ENCODE data around the gene WDR55. TPM values are rescaled to one million over a fixed set of nuclear protein-coding genes. Genes with fewer than 3 reads are reported as not detected.
"Not testable (repeated sequence)": the region's sequence is repeated elsewhere in the genome, so short reads cannot be mapped to it uniquely, and the experiment has no call there.

WDR55 gene
- total and polyA plus RNA-seq, 2 of the 13 experiments (the other 11 are each of a cell fraction or from before 2014, with no cell fraction given) = 17.7 to 18.2 TPM

- TF ChIP-seq REST (IDR thresholded peaks at IDR 0.05; ENCODE audit: borderline replicate concordance in 1 of 2, low read depth in 1 of 2, low read length in 2 of 2) (no peak), ZNF280B (CRISPR knock-in tag; IDR thresholded peaks at IDR 0.05; ENCODE audit: borderline replicate concordance) (no peak), PRPF4 (IDR thresholded peaks at IDR 0.05; ENCODE audit: low read depth, low read length, poor library complexity, severe bottlenecking) (no peak), THAP8 (CRISPR knock-in tag; IDR thresholded peaks at IDR 0.05; ENCODE audit: borderline replicate concordance) (no peak)
Observed at GRCh38 chr5:140622301-140622700, 42.4 kb upstream of the WDR55 start (continued).

GRCh38 chr5:140623061-140623460, 41.6 kb upstream of the WDR55 start:
- in situ Hi-C loops (cut with HindIII; ENCODE audit: extremely low pct_ligation_motif_present, low pct_unique_long_range_greater_than_20kb); H3K79me2 ChIP-seq (ENCODE audit: insufficient read depth, low read length); H3K4me2 ChIP-seq (ENCODE audit: low read depth, low read length); FAIRE-seq; H3K4me3 ChIP-seq (replicated peaks in 1 of 3; ENCODE audit: insufficient read depth in 1 of 3, low read depth in 2 of 3, low read length in 3 of 3); H2AFZ ChIP-seq (ENCODE audit: low read length); H3K4me1 ChIP-seq (ENCODE audit: insufficient read depth, low read length); H4K20me1 ChIP-seq (ENCODE audit: insufficient read depth, low read length); CTCF ChIA-PET (ENCODE audit: low intra/inter-chr PET ratio, low total read pairs); ATAC-seq; DNase-seq (ENCODE audit: low spot score); H3K36me3 ChIP-seq (replicated peaks in 1 of 2; ENCODE audit: control insufficient read depth in 1 of 2, insufficient read depth in 2 of 2, low read length in 2 of 2); POLR2A ChIA-PET; H3K27me3 ChIP-seq (ENCODE audit: control insufficient read depth in 1 of 2, insufficient read depth in 2 of 2, low read length in 2 of 2); BruUV-seq (replicated peaks); intact Hi-C loops (cut with micrococcal nuclease; ENCODE audit: unreplicated experiment); H3K27ac ChIP-seq (ENCODE audit: extremely low read length, insufficient read depth, low read length); H3K9ac ChIP-seq (ENCODE audit: insufficient read depth, low read depth, low read length); TF ChIP-seq ATF7 (CRISPR knock-in tag; IDR thresholded peaks at IDR 0.05): not testable (repeated sequence)
- peaks cover 16% of the 10 kb centered on the region for H3K9me3 ChIP-seq (ENCODE audit: low read length)
- TF ChIP-seq ATF7 (IDR thresholded peaks at IDR 0.05) = peak; percentile 14; the same call in 1 of the 2 replicates

GRCh38 chr5:140624886-140625285, 39.8 kb upstream of the WDR55 start:
- intact Hi-C loops (cut with micrococcal nuclease; ENCODE audit: unreplicated experiment); FAIRE-seq; H4K20me1 ChIP-seq (ENCODE audit: insufficient read depth, low read length); H3K4me2 ChIP-seq (ENCODE audit: low read depth, low read length); H3K36me3 ChIP-seq (replicated peaks in 1 of 2; ENCODE audit: control insufficient read depth in 1 of 2, insufficient read depth in 2 of 2, low read length in 2 of 2); H3K27me3 ChIP-seq (ENCODE audit: control insufficient read depth in 1 of 2, insufficient read depth in 2 of 2, low read length in 2 of 2); ATAC-seq; H3K79me2 ChIP-seq (ENCODE audit: insufficient read depth, low read length); H3K27ac ChIP-seq (ENCODE audit: extremely low read length, insufficient read depth, low read length); H3K9ac ChIP-seq (ENCODE audit: insufficient read depth, low read depth, low read length); H3K4me3 ChIP-seq (replicated peaks in 1 of 3; ENCODE audit: insufficient read depth in 1 of 3, low read depth in 2 of 3, low read length in 3 of 3); in situ Hi-C loops (cut with HindIII; ENCODE audit: extremely low pct_ligation_motif_present, low pct_unique_long_range_greater_than_20kb); H2AFZ ChIP-seq (ENCODE audit: low read length); DNase-seq (ENCODE audit: low spot score); CTCF ChIA-PET (ENCODE audit: low intra/inter-chr PET ratio, low total read pairs); BruUV-seq (replicated peaks); H3K4me1 ChIP-seq (ENCODE audit: insufficient read depth, low read length); POLR2A ChIA-PET: not testable (repeated sequence)
- WGBS (ENCODE audit: low lambda C conversion rate) = 75% methylated on average over 10 of the region's 10 CpGs
- peaks cover 25% of the 10 kb centered on the region for H3K9me3 ChIP-seq (ENCODE audit: low read length)

All from HepG2 (cell line).